AML-193 (cell line): ENCODE results near the gene MAPKAPK3.

Experiments
- DNase-seq, 2 experiments: peaks; one replicate each; lab custom pipeline; 2025; lab: John Stamatoyannopoulos, UW

MAPKAPK3 gene

GRCh38 chr3:50587806-50588758, 28.9 kb upstream of the MAPKAPK3 start:
- DNase-seq = no peak

GRCh38 chr3:50588759-50589433, 28.1 kb upstream of the MAPKAPK3 start:
- DNase-seq = no peak

DNA sequence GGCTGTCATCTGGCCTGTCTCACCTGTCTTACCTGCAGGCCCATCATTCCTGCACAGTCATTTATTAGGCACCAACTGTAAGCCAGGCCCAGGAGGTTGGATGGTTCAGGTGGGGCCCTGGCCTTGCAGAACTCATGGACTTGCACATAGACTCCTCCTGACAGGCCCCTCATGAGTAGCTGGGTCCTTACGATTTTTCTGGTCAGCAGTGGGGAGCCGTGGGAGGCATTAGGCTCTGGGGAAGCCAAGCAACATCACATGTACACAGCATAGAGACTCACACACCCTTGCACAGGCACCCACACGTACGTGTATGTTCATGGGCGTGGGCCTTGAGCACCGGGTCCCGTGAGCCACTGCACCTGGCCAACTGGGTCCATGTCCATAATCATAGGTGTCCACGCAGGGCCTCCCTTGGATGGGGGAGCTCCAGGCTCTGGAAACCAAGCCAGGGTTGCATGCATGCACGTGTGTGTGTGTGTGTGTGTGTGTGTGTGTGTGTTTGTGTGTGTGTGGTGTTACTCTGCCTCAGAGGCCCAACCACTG, 25.7 kb upstream of the MAPKAPK3 start:
- no peak for DNase-seq

DNA sequence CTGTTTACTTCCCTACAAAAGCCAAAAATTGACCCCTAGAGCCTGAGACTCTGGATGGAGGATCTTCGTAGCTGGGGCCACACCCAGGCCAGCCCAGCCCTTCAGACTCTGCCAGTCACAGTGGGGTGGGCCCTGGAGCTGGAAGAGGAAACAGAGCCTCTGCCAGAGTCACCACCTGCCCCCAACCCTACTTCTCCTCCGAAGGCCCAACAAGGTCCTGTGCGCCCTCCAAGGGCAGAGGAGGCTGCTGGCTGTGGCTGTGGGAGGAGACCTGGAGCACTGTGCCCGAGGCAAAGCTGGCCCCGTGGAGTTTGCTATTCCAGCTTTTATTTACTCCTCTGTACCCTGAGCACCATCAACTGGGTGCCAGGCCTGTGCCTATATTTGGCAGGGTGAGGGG, 24.4 kb upstream of the MAPKAPK3 start:
- DNase-seq = peak; percentile 48 to 51

- no peak for DNase-seq
These were observed 22.6 kb upstream of the MAPKAPK3 start for GRCh38 chr3:50594253-50594785.

DNA sequence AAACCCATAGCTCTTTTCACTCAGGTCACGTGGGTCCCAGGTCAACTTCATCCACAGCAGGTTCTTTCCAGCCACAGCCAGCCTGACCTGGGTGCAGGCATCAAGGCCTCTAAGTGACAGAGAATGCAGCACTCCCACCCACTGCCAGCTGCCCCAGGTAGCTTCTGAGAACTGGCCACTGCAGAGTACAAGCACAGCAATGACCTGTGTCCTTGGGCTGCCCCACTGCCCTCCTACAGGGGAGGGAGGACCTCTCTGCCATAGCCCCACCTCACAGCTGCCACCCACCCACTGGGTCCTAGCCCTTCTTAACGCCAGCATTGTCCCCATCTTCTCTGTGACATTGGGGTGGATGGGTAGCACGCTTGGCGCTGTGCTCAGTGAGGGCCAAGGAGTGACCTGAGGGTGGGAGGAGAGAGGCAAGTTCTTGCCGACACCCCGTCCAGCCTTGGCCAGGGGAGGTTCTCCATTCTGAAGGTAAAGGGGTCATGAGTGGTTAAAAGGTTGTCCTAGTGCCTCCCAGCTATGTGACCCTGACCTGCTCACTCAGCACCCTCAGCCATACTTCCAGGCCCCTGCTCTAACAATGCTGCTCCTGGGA, 17.7 kb upstream of the MAPKAPK3 start:
- no peak for DNase-seq

DNA sequence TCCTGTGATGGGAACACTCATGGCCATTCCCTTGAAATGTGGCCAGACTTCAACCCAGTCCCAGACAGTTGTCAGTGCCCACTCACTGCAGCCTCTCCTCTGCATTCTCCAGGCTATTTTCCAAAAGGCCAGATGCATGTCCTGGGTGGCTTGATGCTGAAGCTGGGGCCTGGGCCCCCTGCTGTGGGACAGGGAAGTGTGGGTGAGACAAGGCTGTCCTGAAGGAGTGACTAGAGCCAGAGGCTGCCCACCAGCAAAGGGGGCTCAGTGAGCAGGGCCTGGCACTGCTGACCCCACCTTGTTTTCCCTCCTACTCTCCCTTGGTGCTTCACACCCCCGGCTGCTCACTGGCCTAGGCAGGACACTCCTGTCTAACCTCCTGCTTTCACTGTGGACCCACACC, 17.2 kb upstream of the MAPKAPK3 start:
- DNase-seq = no peak

DNA sequence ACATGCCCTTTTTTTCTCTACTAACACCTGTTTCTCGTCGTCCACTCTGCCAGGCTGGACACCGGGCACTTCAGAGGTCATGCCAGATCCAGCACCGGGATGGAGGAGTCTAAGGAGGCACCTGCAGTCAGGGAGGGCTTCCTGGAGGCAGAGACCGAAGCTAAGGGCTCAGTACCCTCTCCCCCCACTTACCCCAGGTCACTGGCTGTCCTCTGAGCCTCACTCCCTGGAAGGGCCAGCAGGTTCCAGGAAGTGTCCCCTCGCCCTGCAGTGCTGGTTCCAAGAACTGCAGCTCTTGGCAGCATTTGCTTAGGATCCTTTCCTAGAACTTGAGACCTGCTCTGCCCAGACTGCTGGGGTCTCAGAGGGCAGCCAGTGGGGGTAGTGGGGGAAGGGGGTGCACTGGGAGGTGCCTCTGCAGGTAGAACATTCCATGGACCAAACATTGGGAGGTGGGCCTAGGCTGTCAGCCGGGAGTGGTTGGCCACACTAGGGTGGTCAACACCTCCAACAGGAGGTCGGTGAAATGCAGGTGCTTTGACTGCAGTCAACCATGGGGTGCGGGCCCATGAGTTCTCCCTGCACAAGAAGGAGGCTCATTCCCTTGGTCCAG, 16.7 kb upstream of the MAPKAPK3 start:
- DNase-seq = no peak

- peak; percentile 99 for DNase-seq
These were observed 15.9 kb upstream of the MAPKAPK3 start for GRCh38 chr3:50600841-50601591.

DNA sequence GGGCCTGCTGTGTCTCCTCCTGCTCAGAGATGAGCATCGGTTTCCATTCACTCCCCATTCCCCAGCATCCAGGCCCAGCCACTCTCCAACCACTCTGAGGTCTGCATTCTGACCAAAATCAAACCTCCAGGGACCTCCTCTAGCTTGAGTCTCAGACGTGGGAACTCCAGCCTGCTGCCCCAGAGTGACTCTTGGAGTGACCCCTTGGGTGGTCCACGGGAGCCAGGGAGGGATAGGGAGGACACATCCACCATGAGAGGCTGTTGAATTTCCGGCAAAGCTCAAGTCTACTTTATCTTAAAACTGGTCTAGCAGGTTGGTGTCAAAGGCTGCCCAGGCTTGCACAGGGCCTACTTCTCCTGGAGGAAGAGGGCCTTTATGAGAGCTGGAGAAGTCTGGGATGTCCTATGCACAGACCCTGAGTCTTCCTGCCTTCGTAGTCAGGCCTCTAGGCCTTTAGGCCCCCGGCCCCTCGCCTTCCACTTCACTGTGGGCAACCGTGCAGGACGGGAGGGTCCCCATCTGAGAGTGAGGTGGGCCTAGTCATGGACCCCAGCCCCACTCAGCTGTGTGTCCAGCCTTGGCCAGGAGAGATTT, 14.3 kb upstream of the MAPKAPK3 start:
- no peak for DNase-seq

DNA sequence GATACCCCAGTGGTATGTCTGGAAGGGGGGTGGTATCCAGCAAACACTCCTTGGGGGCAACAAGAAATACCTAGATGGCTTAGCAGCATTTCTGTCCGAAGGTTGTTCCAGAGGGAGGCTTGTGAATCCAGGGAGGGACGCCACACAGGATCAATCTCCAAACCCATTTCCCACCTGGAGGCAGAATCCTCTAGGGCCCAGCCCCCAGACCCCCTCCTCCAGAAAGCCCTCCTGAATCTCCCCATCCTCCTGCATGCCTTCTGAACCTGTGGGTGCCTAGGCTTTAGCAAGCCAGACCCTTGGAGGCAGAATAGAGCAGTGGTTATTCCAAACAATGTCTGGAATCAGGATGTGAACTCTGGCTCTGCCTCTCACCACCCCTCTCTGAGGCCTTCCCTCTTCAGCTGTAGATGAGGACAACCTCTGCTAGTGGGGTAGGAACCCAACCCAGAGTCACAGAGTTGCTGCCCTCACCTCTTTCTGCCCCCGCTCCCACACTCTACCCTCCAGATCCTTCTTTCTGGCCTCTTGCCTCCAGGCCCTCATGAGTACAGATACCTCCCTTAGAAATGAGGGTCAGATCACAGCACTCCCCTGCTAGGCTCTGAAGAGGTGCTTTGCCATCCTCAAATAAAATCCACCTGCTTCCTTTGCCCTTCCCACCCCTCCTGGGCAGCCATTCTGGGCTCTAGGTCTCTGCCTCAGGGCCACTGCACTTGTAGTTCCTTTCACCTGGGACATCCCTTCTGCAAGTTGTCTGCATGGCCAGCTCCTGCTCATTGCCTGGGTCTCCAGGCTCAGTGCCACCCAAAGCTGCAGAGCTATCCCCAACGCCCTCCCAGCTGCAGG, 13.5 kb upstream of the MAPKAPK3 start:
- no peak for DNase-seq

DNA sequence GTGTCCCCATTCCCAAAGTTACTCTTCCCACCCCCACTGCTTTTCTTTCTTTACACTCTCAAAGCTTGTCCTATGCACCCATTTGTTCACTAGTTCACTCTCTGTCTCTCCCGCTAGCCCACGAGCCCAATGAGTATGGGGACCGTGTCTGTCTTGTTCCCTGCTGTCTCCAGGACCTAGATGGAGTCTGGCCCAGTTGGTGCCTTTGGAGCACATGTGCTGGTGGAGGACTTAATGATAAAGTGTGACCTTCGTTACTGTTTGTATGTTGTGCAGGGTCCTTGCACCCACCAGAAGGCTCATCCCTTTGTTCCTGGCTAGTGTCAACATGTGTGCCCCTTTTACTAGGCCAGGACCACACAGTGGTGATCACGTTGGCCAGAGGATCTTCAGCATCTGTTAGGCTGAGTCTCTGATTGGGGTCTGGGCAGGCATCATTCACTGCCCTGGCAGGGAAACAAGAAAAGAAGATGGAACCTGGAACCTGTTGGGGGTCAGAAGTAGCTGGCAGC, 12.8 kb upstream of the MAPKAPK3 start:
- DNase-seq = no peak

DNA sequence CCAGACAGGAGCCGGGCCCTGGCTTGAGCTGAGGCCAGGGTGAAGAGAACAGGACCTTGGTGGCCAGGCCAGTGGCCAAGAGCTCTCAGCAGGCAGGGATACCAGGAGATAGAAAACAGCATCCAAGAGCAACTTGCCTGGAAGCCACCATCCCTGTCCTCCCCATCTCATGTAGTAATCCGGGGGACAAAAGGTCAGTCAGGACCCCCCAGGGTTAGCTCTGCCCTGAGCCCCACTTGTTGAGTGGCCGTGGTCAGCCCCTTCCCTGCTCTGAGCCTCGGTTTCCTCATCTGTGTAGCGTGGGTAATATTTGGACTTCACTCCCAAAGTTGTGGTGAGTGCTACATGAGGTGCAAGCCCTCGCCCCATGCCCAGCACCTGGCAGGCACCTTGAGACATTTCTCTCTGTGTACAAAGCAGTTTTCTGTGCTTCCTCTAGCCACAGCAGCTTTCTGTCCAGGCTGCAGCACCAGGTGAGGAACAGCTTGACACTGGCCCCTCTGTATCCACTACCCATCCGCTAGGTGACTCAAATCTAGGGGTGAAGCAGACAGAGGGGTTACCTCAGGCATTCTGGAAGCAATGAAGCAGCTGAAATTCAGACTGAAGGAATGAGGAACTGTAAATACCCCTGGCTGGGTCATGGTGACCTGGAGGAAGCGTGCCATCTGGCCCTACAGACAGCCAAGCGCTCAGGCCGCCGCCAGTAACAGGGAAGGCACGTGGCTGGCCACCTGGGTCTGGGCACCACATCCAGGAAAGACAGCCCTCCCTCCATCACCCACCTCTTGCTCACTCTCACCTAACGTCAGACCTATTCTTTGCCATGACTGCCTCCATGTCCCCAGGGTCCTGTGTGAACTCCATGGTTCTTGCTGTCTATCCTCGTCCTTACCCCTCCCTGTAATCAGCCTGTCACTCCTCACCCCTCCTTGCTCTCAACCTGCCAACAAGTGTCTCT, 12.0 kb upstream of the MAPKAPK3 start:
- peak; percentile 39 to 56 for DNase-seq

DNA sequence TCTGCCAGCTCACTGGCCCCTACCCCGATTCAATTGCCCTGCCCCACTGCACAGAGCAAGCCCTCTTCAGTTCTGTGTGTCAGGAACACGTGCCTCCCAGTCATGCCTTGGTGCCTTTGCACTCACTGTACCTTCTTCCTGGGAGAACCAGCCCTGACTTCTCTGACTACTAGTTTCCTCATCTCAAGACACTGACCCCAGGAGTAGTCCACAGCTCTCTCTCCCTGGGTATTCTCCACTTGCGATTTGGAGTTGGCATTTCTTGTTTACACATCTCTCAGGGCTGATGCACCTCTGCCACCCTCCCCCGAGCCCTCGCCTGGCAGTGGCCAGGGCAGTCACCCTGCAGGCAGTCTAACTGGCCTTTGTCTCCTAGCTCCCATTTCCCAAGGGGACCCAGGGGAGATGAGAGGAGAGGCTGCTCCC, 11.0 kb upstream of the MAPKAPK3 start:
- peak in 1 of 2 experiments; percentile 22 for DNase-seq

DNA sequence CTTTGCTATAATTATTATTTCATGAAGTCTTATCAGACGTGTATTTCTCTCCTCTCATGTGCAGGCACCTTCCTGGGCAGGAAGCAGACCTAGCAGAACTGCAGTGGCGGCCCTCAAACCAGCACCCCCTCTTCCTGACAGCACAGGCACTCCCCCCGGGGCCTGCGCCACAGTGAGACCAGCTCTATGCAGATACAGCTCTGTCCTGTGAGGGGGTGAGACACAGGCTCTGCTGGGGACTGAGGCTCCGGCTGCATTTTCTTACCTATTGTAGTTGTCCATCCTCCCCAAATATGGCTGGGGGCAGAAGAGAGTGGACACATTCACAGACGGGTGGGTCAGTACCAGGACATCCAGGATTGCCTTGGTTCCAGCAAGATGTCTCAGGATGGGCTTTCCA, 10.4 kb upstream of the MAPKAPK3 start:
- no peak for DNase-seq

GRCh38 chr3:50607271-50608091, 9.5 kb upstream of the MAPKAPK3 start:
- peak; percentile 63 to 69 for DNase-seq

GRCh38 chr3:50608278-50608677, 8.7 kb upstream of the MAPKAPK3 start:
- no peak for DNase-seq
